NCI-H510A treated with DMSO at 0.1 percent for 48 hours (cell line): ENCODE results near the gene CDKN2AIPNL.
"Not testable (repeated sequence)": the region's sequence is repeated elsewhere in the genome, so short reads cannot be mapped to it uniquely, and the experiment has no call there.

Experiments
- DNase-seq: peaks from one replicate; lab custom pipeline; 2025; lab: John Stamatoyannopoulos, UW

Gene CDKN2AIPNL

DNA sequence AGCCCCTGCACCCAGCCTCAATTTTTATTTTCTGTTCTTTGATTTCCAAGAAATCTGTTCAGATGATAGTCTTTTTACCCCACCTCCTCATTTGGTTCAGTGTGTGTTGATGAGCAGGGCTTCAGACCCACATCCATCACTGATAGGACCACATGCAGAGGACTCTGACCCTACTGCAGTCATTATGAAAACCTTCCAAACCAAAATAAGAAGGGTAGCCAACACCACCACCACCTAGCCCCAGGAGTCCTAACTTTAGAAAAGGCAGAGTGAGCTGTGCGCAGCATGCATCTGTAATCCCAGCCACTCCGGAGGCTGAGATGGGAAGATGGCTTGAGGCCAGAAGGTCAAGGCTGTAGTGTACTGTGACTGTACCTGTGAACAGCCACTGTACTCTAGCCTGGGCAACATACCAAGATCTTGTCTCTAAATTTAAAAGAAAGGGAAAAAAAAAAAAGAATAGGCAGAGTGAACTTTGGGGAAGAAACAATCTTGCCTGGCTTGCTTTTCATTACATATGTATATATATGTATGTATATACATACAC lies 13.0 kb downstream of the CDKN2AIPNL start:
- no peak for DNase-seq

- DNase-seq, result no peak
Measured at GRCh38 chr5:134397196-134397595, 14.5 kb downstream of the CDKN2AIPNL start.

- DNase-seq, result no peak
Measured at GRCh38 chr5:134396274-134396673, 15.4 kb downstream of the CDKN2AIPNL start.

- no peak for DNase-seq
Measured at GRCh38 chr5:134394932-134395331, 16.7 kb downstream of the CDKN2AIPNL start.

DNA sequence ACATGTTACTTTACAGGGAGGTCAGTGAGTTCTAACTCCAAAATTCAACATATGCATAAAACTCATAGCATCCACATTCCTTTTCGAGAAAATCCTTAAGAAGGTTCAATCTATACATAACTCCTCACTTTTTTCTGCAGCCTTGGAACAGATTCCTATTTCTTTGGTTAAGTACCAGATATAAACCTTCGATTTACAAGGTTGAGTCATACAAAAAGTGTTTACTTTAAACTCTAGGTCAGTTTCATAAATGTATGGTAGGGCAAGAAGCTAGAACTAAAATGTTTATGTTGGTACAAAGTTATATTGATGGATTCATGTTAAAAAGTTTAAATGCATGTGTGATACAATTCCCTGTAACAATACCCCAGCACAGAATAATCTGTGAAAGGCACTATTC lies 19.4 kb downstream of the CDKN2AIPNL start:
- no peak for DNase-seq

GRCh38 chr5:134387443-134387842 lies 24.2 kb downstream of the CDKN2AIPNL start:
- DNase-seq, result no peak

- DNase-seq, result no peak
Measured at GRCh38 chr5:134383980-134384697, 27.5 kb downstream of the CDKN2AIPNL start.

DNA sequence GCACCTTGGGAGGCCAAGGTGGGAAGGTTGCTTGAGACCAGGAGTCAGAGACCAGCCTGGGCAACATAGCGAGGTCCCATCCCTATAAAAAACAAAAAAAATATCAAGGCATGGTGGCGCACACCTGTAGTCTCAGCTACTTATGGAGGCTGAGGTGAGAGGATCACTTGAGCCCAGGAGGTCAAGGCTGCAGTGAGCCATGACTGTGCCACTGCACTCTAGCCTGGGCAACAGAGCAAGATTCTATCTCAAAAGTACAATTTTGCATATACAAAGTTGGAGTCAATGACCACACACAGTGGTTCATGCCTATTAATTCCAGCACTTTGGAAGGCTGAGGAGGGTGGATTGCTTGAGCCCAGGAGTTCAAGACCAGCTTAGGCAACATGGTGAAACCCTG lies 29.5 kb downstream of the CDKN2AIPNL start:
- DNase-seq, result not testable (repeated sequence)

GRCh38 chr5:134380346-134380745 lies 31.3 kb downstream of the CDKN2AIPNL start:
- DNase-seq, result no peak

DNA sequence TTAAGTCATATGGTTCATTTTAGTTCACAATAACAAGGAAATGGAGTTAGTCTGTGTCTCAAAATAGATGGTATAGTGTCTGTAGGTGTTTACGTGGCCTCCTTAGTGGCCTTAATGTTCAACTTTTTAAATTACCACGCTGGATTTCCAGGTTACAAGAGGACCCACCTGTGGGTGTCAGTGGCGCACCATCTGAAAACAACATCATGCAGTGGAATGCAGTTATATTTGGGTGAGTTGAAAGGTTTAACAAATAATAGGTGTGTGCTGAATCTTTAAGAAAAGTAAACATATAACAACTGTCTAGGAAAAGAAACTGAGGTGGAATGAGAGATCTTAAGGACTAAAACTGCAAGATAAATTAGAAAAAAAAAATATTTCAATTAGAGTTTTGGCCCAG lies 37.4 kb downstream of the CDKN2AIPNL start:
- DNase-seq, result no peak

DNA sequence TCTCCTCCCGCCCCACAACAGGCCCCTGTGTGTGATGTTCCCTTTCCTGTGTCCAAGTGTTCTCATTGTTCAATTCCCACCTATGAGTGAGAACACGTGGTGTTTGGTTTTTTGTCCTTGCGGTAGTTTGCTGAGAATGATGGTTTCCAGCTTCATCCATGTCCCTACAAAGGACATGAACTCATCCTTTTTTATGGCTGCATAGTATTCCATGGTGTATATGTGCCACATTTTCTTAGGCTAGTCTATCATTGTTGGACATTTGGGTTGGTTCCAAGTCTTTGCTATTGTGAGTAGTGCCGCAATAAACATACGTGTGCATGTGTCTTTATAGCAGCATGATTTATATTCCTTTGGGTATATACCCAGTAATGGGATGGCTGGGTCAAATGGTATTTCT lies 38.0 kb downstream of the CDKN2AIPNL start:
- DNase-seq, result not testable (repeated sequence)

DNA sequence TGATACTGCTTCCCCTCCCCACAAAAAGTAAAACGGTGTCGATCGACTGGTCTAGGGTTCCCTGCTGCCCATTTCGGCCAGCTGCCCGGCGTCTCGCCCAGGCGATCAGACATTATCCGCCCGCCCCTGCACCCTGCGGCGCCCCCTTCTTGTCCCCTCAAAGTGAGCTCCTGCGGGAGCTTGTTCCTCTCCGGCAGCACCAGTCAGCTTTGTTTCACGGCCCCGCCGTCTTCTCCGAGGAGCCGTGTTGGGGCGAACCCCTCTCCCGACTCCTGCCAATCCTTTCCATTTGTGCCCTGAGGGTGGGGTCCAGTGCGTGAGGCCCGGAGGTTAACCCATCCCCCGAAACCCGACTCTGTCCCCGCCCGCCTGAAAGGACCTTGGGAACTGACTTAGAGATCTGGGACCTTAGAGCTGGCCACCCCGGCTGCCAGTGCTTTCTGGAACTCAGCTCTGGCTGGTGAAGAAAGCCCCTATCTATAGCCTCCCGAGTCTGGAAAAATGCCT lies 39.8 kb downstream of the CDKN2AIPNL start:
- DNase-seq, result no peak

DNA sequence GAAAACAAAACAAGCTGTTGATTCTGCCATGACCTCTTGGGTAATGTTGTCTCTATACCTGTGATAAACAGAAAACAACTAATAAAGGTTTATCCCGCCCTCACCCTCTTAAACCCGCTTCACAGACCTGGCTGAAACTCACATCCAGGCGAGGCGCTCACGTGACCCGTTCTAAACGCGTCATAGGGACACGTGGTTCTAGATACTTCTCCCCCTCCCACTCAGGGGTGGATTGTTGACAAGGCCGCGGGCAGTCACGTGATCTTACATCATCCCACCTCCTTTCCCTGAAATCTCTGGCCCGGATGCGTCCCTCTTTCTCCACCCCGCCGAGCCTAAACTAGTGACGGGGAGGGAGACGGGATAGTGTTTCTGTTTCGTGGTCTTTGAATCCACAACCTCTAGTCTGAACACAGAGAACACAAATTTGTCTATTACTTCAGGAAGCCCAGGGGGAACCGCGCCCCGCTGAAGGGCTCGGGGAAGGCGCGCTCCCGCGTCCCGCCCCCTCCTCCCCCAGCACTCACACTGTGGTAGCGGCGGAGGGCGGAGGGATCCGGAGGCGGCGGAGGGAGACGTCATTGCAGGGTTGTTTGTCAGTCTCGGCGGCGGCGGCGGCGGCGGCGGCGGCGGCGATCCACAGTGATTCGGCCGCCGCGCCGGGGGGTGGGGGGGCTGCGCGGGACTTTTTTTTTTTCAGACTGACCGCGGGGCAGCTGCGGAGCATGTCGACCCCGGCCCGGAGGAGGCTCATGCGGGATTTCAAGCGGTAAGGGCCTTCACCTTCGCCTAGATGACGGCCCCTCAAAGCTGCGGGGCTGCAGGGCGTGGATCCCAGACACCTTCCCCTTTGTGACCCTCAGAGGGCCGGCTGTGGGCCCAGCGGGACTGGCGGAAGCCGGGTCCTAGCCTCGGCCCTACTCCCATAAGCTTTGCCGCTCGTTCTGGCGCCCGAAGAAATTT lies 40.5 kb downstream of the CDKN2AIPNL start, which contains the start of gene UBE2B:
Gene UBE2B (plus strand): TSS at position 699 of the 963 bp plus-strand sequence. CDS start 27 bp downstream, at position 726.
- DNase-seq, result peak; percentile 95

- DNase-seq, result no peak
Measured at GRCh38 chr5:134370311-134370870, 41.3 kb downstream of the CDKN2AIPNL start.

GRCh38 chr5:134365604-134366003 lies 46.1 kb downstream of the CDKN2AIPNL start:
- DNase-seq, result no peak

GRCh38 chr5:134355681-134356080 lies 56.0 kb downstream of the CDKN2AIPNL start:
- no peak for DNase-seq
